ENCODE measurements around the gene EPHB1.

The EPHB1 gene

DNA sequence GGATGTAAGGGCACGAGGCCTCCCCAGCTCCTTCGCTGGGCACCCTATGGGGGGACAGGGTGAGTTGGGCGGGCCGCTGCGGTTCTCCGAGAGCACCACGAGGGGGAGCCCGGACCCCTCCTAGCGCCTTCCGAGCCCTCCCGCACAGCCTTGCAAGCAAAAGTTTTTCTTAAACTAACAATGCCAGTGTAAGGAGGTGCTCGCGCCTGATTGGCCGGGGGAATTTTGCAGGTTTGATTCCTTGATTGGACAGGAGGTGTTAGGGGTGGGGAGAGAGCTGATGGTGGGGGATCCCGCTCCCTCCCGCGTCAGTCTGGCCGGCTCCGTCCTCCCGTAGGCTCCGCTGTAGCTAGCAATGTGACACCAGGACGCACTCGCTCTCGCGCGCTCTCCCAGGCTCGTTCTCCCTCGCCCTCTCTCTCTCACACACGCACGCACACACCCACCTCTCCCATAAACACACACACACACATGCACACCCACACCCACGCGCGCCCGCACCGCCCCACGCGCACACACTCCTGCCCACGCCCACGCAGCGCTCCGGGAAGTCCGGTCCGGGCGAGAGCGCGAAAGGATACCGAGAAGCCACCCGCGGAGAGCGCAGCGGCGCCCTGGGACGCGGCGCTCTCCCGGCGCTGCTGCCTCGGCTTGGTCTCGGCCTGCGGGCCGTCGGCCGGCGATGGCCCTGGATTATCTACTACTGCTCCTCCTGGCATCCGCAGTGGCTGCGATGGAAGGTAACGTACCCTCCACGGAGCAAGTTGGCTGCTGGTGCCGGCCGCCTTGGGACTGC, at the start of gene EPHB1:
Gene EPHB1, plus strand, starts transcription at position 311 of the 796 bp plus-strand sequence.
- DNase-seq: peak; percentile 93 to 96

GRCh38 chr3:134748698-134749097, 46.4 kb upstream of the EPHB1 start:
- no peak for DNase-seq

GRCh38 chr3:134749174-134749573, 45.9 kb upstream of the EPHB1 start:
- no peak for DNase-seq

- no peak for DNase-seq
These were observed 45.1 kb upstream of the EPHB1 start for GRCh38 chr3:134749802-134750553.

DNA sequence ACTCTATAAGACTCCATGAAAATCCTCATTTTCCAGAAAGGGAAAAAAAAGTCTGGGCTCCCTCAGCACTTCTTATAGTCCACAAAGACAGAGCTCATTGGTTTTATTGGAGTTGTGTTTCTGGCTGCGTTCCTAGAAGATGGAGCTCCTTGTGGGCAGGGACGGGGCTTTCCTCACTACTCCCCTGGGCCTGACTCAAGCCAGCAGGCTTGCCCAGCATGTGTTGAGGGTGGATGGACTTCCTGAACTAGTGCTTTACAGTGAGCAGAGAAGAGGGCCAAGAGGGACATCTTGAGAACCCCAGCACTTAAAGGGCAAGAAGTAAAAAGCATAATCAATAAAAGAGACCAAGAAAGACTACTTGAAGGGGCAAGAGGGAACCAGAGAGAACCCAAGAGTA, 43.2 kb upstream of the EPHB1 start:
- DNase-seq: no peak

GRCh38 chr3:134752761-134753461, 42.1 kb upstream of the EPHB1 start:
- DNase-seq: peak in 1 of 2 experiments; percentile 13

- no peak for DNase-seq
These were observed 40.9 kb upstream of the EPHB1 start for GRCh38 chr3:134753999-134754742.

DNA sequence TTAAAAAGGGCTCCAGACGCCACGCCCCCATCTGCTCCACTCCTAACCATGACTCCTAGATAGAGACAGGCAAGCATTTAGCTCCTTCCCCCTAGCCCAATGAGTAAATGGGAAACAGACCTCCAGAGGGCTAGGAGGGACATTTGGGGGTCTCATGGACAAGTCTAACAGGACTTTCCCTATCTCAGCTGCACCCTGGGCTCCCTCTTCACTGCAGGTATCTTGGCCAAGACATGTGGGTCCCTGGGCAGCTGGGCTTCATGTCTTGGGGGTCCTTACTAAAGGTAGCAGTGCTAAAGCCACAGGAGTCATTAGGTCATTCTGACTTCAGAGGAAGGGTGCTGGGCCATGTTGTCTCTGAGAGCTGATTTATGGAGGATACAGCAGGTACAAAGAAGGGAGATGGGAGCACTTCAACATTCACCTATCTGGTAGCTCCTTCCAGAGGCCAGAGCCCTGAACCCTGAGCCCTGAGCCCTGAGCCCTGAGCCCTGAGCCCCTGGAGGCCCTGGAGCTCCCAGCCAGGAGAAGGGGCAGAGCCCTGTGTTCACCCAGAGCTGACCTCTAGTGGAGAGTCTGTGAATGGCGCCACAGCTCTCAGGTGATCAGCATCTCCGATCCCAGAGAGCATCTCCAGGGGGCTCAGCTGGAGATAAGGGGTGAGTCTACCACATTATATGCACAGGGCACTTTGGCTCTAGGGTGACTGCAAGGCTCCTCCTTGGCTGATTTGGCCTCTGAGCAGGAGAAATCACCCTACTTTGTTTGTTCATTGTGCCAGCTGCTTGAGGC, 40.1 kb upstream of the EPHB1 start:
- peak in 1 of 2 experiments; percentile 45 for DNase-seq

DNA sequence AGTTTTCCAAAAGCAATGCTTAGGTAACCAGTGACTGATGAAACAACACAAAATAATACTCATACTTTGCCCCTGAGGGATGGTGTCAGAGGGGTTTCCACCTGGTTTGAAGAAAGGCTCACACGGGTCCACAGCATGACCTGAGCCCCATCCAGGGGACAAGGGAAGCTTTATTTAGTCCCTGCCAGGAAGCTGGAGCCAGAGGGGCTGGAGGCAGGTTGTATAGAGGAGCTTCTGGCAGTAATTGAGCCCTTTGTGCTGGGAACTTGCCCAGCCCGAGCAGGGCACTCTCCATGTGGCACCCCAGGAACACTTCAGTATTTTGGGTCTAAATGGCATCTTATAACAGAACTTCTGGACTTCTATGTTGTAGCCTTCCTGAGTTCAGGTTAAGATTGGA, 39.2 kb upstream of the EPHB1 start:
- DNase-seq: no peak

GRCh38 chr3:134757549-134758069, 37.5 kb upstream of the EPHB1 start:
- no peak for DNase-seq

DNA sequence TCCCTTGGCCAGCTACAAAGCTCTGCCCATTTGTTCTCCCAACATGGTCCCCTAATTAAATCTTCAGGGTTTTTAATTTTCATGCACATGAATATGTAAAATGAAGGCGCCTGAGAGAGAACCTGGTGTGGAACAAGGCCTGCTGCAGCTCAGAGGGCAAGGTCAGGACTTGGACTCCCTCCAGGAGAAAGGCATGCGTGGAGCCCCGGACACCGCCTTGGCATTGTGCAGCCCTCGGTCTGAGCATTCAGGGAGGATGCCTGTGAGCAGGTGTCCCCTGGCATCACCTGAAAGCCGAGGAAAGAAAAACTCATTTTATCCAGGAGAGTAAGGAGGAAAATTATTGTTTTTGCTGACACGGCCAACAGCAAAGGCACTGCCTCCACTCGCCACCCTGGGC, 33.8 kb upstream of the EPHB1 start:
- no peak for DNase-seq

- DNase-seq: no peak
These were observed 33.0 kb upstream of the EPHB1 start for GRCh38 chr3:134762016-134762415.

GRCh38 chr3:134765468-134765867, 29.6 kb upstream of the EPHB1 start:
- DNase-seq: no peak

GRCh38 chr3:134766290-134766689, 28.8 kb upstream of the EPHB1 start:
- DNase-seq: no peak

DNA sequence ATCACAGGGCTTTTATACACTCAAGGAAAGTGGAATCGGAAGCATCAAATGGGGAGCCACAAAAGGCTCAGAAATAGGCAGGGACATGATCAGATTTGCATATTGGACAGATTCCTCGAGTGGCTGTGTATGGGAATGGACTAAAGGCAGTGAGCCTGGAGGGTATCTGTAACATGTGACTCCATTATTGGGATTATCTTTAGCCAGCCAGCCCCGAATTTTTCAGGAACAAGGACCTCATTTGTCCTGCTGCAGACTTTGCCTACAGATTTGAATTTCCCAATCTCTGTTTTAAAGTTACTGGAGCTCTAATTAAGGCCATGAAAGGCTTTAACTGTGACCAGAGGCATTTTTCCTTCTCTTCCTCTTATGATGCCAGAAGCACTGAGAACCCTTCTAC, 26.9 kb upstream of the EPHB1 start:
- no peak for DNase-seq

GRCh38 chr3:134768837-134769236, 26.2 kb upstream of the EPHB1 start:
- no peak for DNase-seq

- no peak for DNase-seq
These were observed 25.7 kb upstream of the EPHB1 start for GRCh38 chr3:134769287-134769868.

DNA sequence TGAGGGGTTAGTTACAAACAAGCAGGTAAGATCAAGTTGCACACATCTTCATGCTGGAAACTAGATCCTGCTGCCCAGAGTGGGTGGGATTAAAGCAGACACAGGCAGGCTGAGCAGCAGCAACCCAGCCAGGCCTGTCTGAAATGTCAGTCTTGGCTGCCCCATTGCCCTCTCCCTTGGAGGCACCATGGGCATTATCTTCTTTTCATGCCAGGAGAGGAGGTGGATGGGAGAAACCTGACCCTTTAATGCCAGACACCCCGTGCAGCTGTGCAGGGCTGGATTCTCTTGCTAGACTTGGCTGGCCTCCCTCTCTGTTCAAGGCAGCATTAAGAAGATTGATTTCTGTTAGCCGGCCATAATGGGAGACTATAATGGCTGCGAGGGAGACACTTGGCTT, 23.0 kb upstream of the EPHB1 start:
- DNase-seq: peak in 1 of 2 experiments; percentile 10

DNA sequence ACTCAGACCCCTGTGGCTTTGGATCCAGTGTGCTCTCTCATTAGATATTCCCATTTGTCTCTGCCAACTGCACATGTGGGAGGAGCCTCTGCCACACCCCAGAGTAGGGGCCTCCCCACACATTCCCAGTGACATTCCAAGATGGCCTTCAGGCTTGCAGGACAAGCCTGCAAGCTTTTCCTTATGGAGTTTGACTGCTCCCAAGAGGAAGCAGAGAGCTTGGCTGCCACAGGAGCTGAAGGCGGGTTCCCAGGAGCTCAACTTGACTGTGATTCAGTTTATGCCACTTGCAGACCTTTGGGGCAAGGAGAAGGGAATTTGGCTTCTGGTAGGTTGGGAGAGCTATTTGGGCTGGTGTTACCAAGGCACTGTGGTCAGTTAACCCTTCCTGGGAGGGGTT, 22.5 kb upstream of the EPHB1 start:
- DNase-seq: no peak

DNA sequence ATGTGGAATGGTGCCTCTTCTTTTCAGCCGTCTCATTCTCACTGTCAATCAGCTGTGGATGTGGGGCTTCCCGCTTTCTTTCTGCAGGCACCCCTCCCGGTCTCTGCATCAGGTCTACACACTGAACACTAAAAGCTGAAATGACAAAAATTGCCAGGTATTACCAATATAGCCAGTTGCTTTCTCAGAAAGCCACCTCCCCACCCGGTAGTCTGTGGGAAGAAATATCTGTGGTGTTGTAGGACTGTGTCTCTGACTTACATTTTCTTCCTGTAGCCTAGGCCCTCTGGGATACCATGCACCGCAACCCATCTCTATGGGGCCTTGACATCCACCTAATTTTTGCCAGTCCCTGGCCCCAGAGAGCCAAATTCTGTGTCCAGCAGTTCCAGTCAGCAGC, 19.2 kb upstream of the EPHB1 start:
- no peak for DNase-seq

GRCh38 chr3:134776518-134776917, 18.5 kb upstream of the EPHB1 start:
- DNase-seq: no peak

Measured in NCI-H524 (cell line).